Renal cortical epithelial cell (primary cell): ENCODE measurements around the gene EBI3. TPM values are rescaled to one million over a fixed set of nuclear protein-coding genes. Genes with fewer than 3 reads are reported as not detected.
"Not testable (repeated sequence)": the region's sequence is repeated elsewhere in the genome, so short reads cannot be mapped to it uniquely, and the experiment has no call there.

Experiments
- DNase-seq: peaks from one replicate; pipeline ENCODE4 v3.0.0-alpha.2; 2011; ENCODE audit warnings: low read depth
- total RNA-seq: library from RNA; depleted of rRNA; stranded (reverse); fragments of >200 nt; gene quantifications from 2 replicates; pipeline ENCODE4 v1.2.3, GENCODE V29; 2014

Gene EBI3
- total RNA-seq, 1 donor from 2014 or later = 1.3 TPM

- no peak for DNase-seq
Observed at GRCh38 chr19:4200940-4201542, 28.3 kb upstream of the EBI3 start.

- DNase-seq = no peak
Observed at GRCh38 chr19:4201798-4202197, 27.5 kb upstream of the EBI3 start.

- peak; percentile 31 for DNase-seq
Observed at GRCh38 chr19:4206818-4207484, 22.4 kb upstream of the EBI3 start.

- peak; percentile 35 for DNase-seq
Observed at GRCh38 chr19:4208385-4209094, 20.8 kb upstream of the EBI3 start.

GRCh38 chr19:4210166-4210731, 19.1 kb upstream of the EBI3 start:
- no peak for DNase-seq

GRCh38 chr19:4213116-4213515, 16.2 kb upstream of the EBI3 start:
- no peak for DNase-seq

- DNase-seq = no peak
Observed at GRCh38 chr19:4215807-4216206, 13.5 kb upstream of the EBI3 start.

- no peak for DNase-seq
Observed at GRCh38 chr19:4216846-4217245, 12.5 kb upstream of the EBI3 start.

- DNase-seq = no peak
Observed at GRCh38 chr19:4217429-4218264, 11.7 kb upstream of the EBI3 start.

GRCh38 chr19:4218523-4218922, 10.8 kb upstream of the EBI3 start:
- not testable (repeated sequence) for DNase-seq

GRCh38 chr19:4220188-4220587, 9.1 kb upstream of the EBI3 start:
- DNase-seq = no peak

- no peak for DNase-seq
Observed at GRCh38 chr19:4224470-4224869, 4.9 kb upstream of the EBI3 start.

- DNase-seq = no peak
Observed at GRCh38 chr19:4225885-4226284, 3.4 kb upstream of the EBI3 start.

- DNase-seq = no peak
Observed at GRCh38 chr19:4227771-4228170, 1.6 kb upstream of the EBI3 start.

GRCh38 chr19:4228765-4229178, 551 bp upstream of the EBI3 start:
- DNase-seq = no peak

- not testable (repeated sequence) for DNase-seq
Observed at GRCh38 chr19:4230237-4230636, 914 bp downstream of the EBI3 start.

- not testable (repeated sequence) for DNase-seq
Observed at GRCh38 chr19:4231521-4231920, 2.2 kb downstream of the EBI3 start.

- DNase-seq = not testable (repeated sequence)
Observed at GRCh38 chr19:4232139-4232538, 2.8 kb downstream of the EBI3 start.

GRCh38 chr19:4232614-4233281, 3.4 kb downstream of the EBI3 start:
- no peak for DNase-seq

GRCh38 chr19:4233282-4233853, 4.0 kb downstream of the EBI3 start:
- no peak for DNase-seq
